Activated CD4-positive, alpha-beta T cell treated with anti-CD3 and anti-CD28 coated beads, Interleukin-2, Interleukin-6, amounts not matched to agents 100 ng/mL and 50 ng/mL, durations not matched to agents 16 hours and 8 hours (primary cell): ENCODE results near the gene FAM170A.

ENCODE experiments used
- DNase-seq: peaks from one replicate; pipeline ENCODE4 v3.0.0-alpha.2; 2020

FAM170A gene

GRCh38 chr5:119629339-119629738, at the start of gene FAM170A:
Gene FAM170A (plus strand): TSS chr5:119629558. CDS start chr5:119629769, 211 bp downstream.
- DNase-seq, result no peak

- DNase-seq, result no peak
These were observed 46.4 kb upstream of the FAM170A start for GRCh38 chr5:119582987-119583386.

- no peak for DNase-seq
These were observed 45.7 kb upstream of the FAM170A start for GRCh38 chr5:119583684-119584083.

- DNase-seq, result no peak
These were observed 33.3 kb upstream of the FAM170A start for GRCh38 chr5:119596046-119596445.

GRCh38 chr5:119597728-119598298, 31.5 kb upstream of the FAM170A start:
- DNase-seq, result no peak

- DNase-seq, result no peak
These were observed 15.4 kb upstream of the FAM170A start for GRCh38 chr5:119613937-119614336.

GRCh38 chr5:119614838-119615237, 14.5 kb upstream of the FAM170A start:
- no peak for DNase-seq

- DNase-seq, result no peak
These were observed 3.3 kb upstream of the FAM170A start for GRCh38 chr5:119626086-119626485.

GRCh38 chr5:119630752-119631440, 1.5 kb downstream of the FAM170A start:
- DNase-seq, result no peak

GRCh38 chr5:119631660-119632059, 2.3 kb downstream of the FAM170A start:
- DNase-seq, result no peak

- no peak for DNase-seq
These were observed 22.1 kb downstream of the FAM170A start for GRCh38 chr5:119651486-119651885.

- no peak for DNase-seq
These were observed 25.7 kb downstream of the FAM170A start for GRCh38 chr5:119655061-119655460.

- no peak for DNase-seq
These were observed 26.7 kb downstream of the FAM170A start for GRCh38 chr5:119656023-119656422.

GRCh38 chr5:119666542-119666941, 37.2 kb downstream of the FAM170A start:
- no peak for DNase-seq

- DNase-seq, result no peak
These were observed 49.1 kb downstream of the FAM170A start for GRCh38 chr5:119678351-119679028.

- DNase-seq, result no peak
These were observed 50.7 kb downstream of the FAM170A start for GRCh38 chr5:119680080-119680479.

- DNase-seq, result no peak
These were observed 52.4 kb downstream of the FAM170A start for GRCh38 chr5:119681734-119682133.

GRCh38 chr5:119682372-119682771, 53.0 kb downstream of the FAM170A start:
- no peak for DNase-seq
